Measurements from ENCODE around the gene ATP6V1E1.

Gene ATP6V1E1

DNA sequence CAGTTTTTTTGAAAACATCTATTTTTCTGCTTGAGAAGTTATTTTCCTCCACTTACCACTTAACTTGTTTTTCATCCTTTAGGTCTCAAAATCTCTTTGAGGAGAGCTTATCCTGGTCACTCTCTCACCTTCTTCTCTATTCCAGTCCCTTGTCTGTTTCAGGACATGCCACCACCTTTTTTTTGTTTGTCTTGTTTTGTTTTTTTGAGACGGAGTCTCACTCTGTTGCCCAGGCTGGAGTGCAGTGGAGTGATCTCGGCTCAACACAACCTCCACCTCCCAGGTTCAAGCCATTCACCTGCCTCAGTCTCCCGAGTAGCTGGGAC, 5.4 kb upstream of the ATP6V1E1 start:
- no peak for DNase-seq (ENCODE audit: low spot score)

GRCh38 chr22:17633217-17633997, 4.9 kb upstream of the ATP6V1E1 start:
- DNase-seq (ENCODE audit: low spot score) = no peak

DNA sequence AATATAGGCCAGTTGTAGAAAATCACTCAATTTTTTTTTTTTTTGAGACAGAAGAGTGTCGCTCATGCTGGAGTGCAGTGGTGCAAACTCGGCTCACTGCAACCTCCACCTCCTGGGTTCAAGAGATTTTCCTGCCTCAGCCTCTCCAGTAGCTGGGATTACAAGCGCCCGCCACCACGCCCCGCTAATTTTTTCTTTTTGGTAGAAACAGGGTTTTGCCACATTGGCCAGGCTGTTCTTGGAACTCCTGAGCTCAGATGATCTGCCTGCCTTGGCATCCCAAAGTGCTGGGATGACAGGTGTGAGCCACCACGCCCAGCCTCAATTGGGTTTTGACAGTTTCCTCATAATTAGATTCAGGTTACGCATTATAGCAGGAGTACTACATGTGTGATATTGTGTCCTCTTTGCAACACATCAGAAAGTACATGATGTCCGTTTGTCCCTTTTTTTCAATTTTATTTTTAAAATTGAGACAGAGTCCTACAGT, 2.6 kb upstream of the ATP6V1E1 start:
- no peak for DNase-seq (ENCODE audit: low spot score)

GRCh38 chr22:17629641-17630040, 1.1 kb upstream of the ATP6V1E1 start:
- no peak for DNase-seq (ENCODE audit: low spot score)

DNA sequence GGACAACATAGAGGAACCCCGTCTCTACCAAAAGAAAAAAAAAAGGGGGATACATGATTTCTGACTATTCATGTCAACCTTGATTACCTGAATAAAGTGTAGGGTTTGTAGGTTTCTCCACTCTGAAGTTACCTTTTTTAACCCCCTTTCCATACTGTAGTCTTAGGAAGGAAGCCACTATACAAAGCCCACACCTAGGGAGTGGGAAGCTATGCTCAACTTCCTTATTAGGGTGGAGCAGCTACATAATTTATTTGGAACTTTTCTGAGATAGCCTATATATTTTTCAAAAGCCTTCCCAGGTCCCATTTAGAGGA, 582 bp upstream of the ATP6V1E1 start:
- no peak for DNase-seq (ENCODE audit: low spot score)

DNA sequence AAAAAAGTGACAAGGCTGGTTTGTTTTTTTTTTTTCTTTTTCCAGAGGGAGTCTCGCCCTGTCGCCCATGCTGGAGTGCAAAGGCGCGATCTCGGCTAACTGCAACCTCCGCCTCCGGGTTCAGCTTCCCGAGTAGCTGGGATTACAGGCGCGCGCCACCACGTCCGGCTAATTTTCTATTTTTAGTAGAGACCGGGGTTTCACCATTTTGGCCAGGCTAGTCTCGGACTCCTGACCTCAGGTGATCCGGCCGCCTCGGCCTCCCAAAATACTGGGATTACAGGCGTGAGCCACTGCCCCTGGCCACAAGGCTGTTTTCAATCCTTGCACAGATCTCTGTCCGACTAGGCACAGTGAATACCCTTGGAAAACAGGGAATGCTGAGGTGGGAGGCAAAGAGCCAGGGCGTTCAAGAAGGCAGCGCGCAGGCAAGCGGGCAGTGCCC, 566 bp downstream of the ATP6V1E1 start:
- no peak for DNase-seq (ENCODE audit: low spot score)

DNA sequence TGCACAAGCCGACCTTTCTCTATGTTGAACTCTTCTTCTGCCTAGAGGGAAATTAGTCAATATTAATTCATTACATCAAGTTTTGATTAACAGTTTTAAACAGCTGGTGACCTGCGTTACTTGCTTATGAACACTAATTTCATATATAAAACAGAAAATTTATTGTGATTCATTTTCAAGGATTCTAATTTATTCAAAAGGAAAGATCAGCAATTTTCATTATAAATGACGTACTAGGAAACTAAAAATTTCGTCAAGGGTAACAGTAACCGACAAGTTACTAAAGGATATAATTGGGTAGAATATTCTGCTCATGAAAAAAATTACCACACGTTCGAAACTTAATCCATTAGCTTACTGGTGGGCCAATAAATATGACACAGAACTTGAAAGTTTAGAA, 15.3 kb downstream of the ATP6V1E1 start:
- DNase-seq (ENCODE audit: low spot score) = no peak

DNA sequence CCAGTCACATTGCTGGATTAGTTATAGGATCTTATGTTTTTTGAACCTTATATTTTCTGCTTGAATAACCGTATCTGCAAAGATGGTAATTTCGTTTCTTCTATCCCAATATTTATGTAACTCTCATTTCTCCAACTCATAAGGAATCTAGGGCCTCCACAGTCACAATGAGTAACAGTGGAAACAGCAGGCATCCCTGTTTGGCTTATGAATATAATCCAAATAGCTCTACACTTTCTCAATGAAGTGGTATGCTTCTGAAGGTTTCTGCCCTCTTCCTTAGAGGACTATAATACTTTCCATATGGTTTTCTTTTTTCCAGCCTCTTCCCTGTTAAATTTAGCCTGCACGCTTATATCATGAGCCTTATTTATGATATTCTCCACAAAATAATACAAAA, 16.5 kb downstream of the ATP6V1E1 start:
- DNase-seq (ENCODE audit: low spot score) = no peak

DNA sequence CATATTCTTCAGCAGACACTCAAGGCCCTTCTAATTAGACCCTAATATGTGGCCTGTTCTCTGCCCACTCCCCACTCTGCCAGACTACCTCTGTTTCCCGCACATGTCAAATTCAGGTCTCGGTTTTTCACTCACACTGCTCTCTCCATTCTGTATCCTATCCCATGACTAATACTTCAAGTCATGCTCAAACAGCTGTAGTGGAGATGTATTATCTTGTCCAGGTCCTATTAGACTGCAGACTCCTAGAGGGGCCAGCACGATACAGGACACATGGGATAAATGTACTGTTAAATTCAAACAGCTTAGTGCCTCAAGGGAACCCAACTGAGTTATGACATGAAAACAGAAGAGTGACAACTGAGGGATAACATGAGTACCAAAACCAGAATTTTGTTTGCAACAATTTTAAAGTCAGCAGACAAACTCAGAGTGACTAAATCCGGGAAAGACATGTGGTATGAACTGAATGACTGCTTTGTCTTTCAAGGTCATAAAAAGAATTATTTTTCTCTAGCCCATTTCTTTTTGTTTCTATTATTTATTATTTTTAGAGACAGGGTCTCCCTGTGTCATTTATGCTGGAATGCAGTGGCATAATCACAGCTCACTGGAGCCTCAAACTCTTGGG, 20.5 kb downstream of the ATP6V1E1 start:
- DNase-seq (ENCODE audit: low spot score) = no peak

- peak; percentile 68 for DNase-seq (ENCODE audit: low spot score)
Measured at GRCh38 chr22:17606496-17606895, 22.1 kb downstream of the ATP6V1E1 start.

DNA sequence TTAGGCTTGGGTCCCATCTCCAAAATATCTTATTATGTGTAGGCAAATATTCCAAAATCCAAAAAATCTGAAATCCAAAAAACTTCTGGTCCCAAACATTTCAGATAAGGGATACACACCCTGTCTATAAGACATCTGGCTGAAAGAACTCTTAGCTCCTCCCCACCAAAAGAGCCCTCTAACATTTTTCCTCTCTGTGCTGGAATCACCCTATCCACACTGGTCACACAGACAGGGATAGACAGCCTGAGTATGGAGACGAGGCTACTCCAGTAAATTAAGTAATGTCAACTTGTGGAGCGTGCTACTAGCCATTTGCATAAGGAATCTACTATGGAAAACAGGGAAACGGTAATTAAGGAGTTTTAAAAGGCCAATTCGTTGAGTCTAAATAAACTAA, 24.9 kb downstream of the ATP6V1E1 start:
- DNase-seq (ENCODE audit: low spot score) = no peak

GRCh38 chr22:17601031-17601430, 27.5 kb downstream of the ATP6V1E1 start:
- no peak for DNase-seq (ENCODE audit: low spot score)

GRCh38 chr22:17598318-17598717, 30.2 kb downstream of the ATP6V1E1 start:
- DNase-seq (ENCODE audit: low spot score) = no peak

- no peak for DNase-seq (ENCODE audit: low spot score)
Measured at GRCh38 chr22:17597217-17597616, 31.3 kb downstream of the ATP6V1E1 start.

DNA sequence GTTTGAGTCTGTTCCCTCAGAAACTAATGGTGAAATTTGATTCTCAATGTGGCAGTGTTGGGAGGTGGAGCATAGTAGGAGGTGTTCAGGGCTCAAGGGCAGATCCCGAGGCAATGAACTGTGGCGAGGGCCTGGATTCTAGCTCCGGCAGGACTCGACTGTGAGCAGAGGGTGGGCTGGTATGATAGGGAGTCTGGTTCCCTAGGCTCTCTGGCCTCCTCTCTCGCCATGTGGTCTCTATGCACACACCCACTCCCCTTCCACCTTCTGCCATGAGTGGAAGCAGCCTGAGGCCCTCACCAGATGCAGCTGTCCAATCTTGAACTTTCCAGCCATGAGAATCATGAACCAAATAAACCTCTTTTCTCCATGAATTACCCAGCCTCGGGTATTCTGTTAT, 32.3 kb downstream of the ATP6V1E1 start:
- no peak for DNase-seq (ENCODE audit: low spot score)

- DNase-seq (ENCODE audit: low spot score) = no peak
Measured at GRCh38 chr22:17592201-17592600, 36.3 kb downstream of the ATP6V1E1 start.

DNA sequence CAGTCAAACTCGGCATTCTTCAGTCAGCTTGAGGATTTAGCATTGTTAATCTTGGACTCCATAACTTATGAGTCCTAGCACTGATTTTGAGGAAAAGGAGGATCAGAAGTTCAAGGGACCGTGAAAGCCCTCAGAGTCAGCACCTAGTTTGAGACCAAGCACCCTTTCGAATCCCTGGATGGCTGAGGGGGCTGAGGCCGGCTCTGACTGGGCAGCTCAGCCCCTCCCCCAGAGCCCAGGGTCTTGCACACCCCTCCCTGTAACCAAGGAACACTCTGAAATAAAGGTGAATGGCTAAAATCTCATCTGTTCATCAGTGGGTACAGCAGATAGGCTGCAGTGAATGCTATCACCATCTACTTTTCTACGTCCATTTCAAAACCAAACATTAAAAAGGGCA, 38.0 kb downstream of the ATP6V1E1 start:
- no peak for DNase-seq (ENCODE audit: low spot score)

DNA sequence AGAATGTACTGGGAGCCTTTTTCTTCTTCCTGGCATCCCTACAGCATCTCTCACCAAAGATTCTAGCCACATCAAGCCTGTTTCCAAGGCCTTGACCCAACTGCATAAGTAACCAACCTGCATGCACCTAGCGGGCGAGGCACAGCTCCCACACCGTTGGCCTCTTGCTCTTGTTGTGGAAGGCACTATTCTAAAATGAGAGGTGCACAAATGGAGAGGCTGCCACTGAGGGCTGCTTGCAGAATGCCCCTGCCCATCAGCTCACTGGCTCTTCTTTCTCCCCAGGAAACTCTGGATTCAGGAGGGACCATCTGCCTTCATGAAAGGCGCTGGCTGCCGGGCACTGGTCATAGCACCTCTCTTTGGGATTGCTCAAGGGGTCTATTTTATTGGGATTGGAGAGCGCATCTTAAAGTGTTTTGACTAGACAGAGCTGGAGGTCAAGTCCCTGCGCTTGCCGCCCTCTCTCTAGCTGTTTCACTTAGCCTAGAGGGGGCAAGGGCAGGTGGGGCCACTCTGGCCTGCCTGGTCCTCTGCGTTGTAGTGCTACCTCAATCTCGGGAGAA, 38.7 kb downstream of the ATP6V1E1 start:
- DNase-seq (ENCODE audit: low spot score) = peak; percentile 21

GRCh38 chr22:17588606-17589005, 39.9 kb downstream of the ATP6V1E1 start:
- no peak for DNase-seq (ENCODE audit: low spot score)

DNA sequence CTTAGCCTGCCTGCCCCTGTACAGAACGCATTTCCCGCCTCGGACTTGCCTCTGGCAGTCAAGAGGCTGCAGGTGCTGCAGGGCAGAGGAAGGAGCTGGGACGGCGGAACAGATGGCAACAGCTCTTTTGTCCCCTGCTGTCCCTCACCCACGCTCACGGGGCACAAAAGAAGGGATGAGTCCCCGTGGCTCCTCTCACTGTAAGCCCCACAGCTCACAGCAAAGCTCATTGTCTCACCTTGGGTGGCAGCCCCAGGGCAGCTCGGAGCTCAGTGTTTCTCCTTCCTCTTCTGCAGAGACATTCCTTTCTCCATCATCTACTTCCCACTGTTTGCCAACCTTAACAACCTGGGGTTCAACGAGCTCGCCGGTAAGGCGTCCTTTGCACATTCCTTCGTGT, 40.9 kb downstream of the ATP6V1E1 start:
- peak; percentile 37 for DNase-seq (ENCODE audit: low spot score)

GRCh38 chr22:17586831-17587440, 41.6 kb downstream of the ATP6V1E1 start:
- no peak for DNase-seq (ENCODE audit: low spot score)

- no peak for DNase-seq (ENCODE audit: low spot score)
Measured at GRCh38 chr22:17583151-17583550, 45.4 kb downstream of the ATP6V1E1 start.

- DNase-seq (ENCODE audit: low spot score) = no peak
Measured at GRCh38 chr22:17581631-17582030, 46.9 kb downstream of the ATP6V1E1 start.
